HG03108 (cell line): Measurements from ENCODE around the gene STAC3.

ENCODE experiments used
- ATAC-seq: cut with Tn5 transposase; IDR thresholded peaks from one replicate; pipeline ENCODE4 v1.9.1; 2021; ENCODE audit warnings: moderate library complexity; ENCODE audit not compliant: unreplicated experiment

Gene STAC3

GRCh38 chr12:57195186-57195585, 55.8 kb downstream of the STAC3 start:
- no peak for ATAC-seq

GRCh38 chr12:57194253-57194652, 56.7 kb downstream of the STAC3 start:
- ATAC-seq = no peak

- ATAC-seq = no peak
These were observed 57.2 kb downstream of the STAC3 start for GRCh38 chr12:57193706-57194245.
